Frontal cortex (tissue), 4 donors: ENCODE data around the gene ATP6V1C2. TPM values are rescaled to one million over a fixed set of nuclear protein-coding genes. Genes with fewer than 3 reads are reported as not detected.
"Not testable (repeated sequence)": the region's sequence is repeated elsewhere in the genome, so short reads cannot be mapped to it uniquely, and the experiment has no call there.

Experiments
- DNase-seq, 2 donors: peaks; one replicate each; pipeline ENCODE4 v3.0.0; 2012; ENCODE audit warnings: low spot score in 2 of 2
- FAIRE-seq: peaks from 2 replicates; lab custom pipeline; 2012; peaks lifted over from hg19 to GRCh38; lab: Jason Lieb, UNC
- total RNA-seq: library from RNA; depleted of rRNA; stranded (reverse); fragments of >200 nt; gene quantifications from one replicate; pipeline ENCODE4 v1.2.3, GENCODE V29; 2014
- donor health status: control.
- donor health status: control.
- donor health status: control.

Gene ATP6V1C2
- total RNA-seq, 1 donor from 2014 or later: 1.2 TPM

- DNase-seq, FAIRE-seq: not testable (repeated sequence)
These were observed 59.4 kb downstream of the ATP6V1C2 start for GRCh38 chr2:10780821-10781220.

DNA sequence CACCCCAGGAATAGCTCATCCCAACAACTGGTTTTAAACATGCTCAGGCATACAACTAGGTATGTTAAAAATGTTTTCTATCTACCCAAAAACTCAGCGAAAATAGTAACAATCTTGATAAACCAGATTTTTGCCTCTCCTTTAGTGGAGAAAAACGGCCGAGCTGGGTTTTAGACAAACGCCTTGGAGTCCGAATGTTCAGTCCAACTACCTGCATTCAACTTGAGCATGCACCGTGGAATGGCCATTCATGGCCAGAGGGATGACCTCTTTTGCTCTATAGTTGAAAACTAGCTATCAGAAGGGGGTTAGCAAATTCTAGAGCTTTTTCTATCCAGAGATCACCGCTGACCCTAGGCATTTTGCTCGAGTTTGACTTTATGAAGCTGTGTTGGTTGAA, 60.3 kb downstream of the ATP6V1C2 start:
- DNase-seq: no peak
- no peak for FAIRE-seq

DNA sequence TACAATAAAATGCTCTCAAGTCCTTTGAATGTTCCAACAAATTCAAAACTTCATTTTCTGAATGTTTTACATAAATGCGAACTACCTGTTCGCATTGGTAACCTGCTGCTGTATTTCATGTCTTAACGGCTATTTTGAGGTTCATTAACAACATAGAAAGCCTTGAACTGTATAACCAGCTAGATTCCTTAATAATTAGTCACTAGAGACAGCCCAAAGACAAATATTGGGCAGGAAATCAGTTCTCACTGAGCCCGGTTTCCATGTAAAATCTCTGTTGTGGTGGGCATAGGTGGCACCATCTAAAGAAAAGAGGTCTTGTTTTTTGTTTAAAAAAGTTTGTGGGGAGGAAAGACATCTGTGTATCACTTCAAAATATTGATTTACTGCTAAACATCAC, 62.0 kb downstream of the ATP6V1C2 start:
- FAIRE-seq: no peak

DNA sequence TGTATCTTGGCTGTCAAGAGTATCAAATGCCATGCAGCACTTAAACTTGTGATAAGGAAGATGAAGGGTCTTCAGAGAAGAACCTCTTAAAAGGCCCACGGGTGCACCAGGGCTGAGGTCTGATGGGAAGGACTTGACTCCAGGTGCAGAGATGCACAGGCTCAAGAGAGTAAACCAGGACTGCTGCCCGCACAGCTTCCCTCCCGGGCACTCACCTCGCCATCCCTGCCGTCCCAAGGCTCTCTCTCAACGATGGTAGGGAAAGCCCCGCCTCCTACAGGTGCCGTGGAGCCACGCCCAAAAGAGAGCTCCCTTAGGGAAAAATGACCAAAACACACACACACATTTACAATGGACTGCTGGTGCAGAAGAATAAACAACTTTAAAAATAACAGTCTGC, 63.3 kb downstream of the ATP6V1C2 start:
- no peak for DNase-seq
- FAIRE-seq: no peak

More for the DNA sequence above, 62.0 kb downstream of the ATP6V1C2 start:
- DNase-seq: no peak

- DNase-seq (no peak), FAIRE-seq (no peak)
These were observed 63.8 kb downstream of the ATP6V1C2 start for GRCh38 chr2:10785260-10785659.

DNA sequence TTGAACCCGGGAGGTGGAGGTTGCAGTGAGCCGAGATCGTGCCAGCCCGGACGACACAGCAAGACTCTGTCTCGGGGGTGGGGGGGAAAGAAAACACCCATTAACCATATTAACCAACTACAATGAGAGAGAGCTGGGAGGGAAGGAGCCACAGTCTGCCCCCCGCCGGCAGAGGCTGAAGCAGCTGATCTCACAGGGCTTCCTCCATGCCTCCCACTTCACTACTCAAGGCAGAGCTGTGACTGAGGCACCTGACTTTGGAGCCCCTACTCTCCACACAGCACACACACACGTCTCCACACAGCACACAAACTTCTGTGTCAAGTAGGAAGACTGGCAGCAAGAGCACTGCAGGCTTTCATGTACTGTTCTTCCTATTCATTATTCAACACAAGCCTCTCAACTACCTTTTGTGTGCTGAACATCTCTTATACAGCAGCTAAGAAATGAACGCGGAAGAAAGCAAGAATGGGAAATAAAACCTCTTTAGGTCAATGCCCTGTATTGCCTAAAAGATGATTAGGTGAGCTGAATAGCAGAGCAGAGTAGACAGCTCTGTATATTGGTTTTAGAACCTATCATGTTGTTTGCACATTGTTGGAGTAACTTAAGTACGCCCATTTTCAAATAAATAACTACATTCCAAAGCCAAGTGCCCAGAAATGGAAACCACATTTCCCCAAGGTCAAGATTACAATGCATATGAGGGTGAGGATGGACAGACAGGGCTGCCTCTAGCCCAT, 65.0 kb downstream of the ATP6V1C2 start:
- DNase-seq: no peak
- FAIRE-seq: no peak

DNA sequence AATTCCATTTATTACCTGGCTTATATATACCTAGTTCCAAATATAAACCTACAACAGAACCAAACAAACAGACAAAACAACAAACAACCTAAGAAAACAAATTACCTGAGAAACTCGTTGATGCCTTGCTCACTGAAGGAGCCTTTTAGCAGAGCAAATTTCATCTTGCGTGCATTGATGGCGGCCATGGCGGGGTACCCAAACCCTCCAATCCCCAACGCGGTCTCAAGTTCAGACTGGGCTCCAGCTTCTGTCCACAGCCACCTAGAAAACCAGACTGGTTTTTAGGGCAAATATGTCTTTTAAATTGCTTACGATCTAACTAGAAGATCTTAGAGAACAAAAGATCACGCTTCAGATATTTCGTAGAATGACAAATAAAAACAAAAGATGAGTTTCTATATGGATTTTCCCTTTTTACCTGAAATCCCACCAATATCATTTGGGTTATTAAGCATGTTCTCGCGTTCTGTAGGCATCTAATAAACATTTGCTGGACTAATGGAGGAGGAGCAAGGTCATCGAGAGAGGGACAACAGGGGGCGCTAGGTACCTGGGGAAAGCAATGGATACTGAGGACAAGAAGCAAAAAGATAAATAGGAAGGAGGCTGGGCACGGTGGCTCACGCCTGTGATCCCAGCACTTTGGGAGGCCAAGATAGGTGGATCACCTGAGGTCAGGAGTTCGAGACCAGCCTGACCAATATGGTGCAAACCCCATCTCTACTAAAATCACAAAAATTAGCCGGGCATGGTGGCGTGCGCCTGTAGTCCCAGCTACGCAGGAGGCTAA, 65.9 kb downstream of the ATP6V1C2 start:
- FAIRE-seq (no peak), DNase-seq (no peak)

DNA sequence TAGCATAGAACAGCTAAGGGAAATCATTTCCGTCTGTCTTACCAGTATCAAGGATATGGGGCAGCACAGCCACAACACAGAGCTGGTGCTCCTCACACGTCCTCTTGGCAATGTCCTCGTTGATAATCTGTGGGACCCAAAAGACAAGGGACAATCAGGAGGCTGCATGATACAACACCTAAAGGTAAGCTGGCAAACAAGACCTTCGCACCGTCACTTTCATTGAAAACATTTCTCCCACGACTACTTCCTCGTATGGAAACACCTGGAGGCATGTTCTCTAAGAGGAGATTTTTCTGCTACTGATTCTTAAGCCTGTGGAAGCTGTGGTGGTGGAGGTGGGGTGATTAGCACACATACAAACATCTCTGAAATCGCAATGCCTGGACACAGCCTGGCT, 67.4 kb downstream of the ATP6V1C2 start:
- no peak for DNase-seq
- FAIRE-seq: no peak

- DNase-seq (no peak), FAIRE-seq (no peak)
These were observed 69.0 kb downstream of the ATP6V1C2 start for GRCh38 chr2:10790228-10790973.

- FAIRE-seq (no peak), DNase-seq (no peak)
These were observed 70.7 kb downstream of the ATP6V1C2 start for GRCh38 chr2:10792001-10792634.

DNA sequence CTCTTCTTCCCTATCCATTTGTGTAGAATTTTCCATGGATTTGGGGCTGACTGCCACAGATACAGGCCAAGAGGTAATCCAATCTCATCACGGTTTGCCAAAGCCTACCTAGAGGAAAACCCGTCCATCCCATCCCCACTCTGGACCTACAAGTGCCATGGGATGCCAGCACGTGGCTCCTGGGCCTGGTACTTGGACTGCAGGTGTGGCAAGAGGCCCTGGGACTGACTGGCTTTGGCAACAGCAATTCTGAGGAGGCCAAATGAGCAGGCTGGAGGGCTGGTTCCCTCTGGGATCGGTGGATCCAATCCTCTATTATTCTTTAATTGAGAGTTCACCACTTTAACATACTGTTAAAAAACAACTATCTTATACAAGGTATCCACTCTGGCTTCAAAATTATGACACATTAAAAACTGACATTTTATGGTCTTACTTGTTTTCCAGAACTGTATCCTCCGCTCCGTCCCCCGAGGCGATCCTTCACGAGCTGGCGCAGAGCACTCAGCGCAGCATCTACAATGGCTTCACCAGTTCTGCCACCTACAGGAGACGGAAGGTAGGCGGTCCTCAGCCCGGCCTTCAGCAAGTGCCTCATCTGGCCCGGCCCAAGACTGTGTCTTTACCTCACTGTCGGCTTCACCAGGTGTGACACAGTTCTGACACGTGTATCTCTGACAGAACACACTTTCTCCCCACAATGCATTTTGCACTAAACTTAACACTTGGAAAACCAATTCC, 71.4 kb downstream of the ATP6V1C2 start:
- DNase-seq: no peak
- FAIRE-seq: no peak

- DNase-seq (no peak), FAIRE-seq (no peak)
These were observed 72.4 kb downstream of the ATP6V1C2 start for GRCh38 chr2:10793816-10794215.

- FAIRE-seq (no peak), DNase-seq (no peak)
These were observed 73.4 kb downstream of the ATP6V1C2 start for GRCh38 chr2:10794876-10795275.

DNA sequence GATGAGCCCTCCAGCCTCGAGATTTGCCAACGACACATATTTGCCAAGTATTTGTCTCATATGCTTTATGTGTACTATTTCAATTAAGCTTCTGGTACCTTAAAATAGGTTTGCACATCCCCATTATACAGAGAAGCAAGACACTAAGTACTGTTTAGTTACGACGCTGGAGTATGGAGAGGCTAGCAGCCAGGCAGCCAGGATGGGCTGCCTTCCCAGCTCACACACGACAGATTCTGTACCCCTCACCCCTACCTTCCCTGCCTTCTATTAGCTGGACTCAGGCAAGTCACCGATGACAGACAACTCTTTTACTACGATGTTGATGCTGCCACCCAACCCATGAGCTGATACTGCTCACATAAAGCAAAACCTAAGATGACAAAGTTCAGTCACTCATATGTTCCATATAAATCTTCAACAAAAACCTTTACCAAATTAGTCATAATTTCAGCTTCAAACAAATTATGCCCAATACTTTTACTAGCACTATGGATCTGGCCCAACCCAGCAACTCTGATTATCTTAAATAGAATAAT, 74.1 kb downstream of the ATP6V1C2 start:
- no peak for FAIRE-seq
- no peak for DNase-seq

GRCh38 chr2:10796703-10797102, 75.3 kb downstream of the ATP6V1C2 start:
- FAIRE-seq (no peak), DNase-seq (no peak)

- FAIRE-seq: no peak
- DNase-seq: no peak
These were observed 77.4 kb downstream of the ATP6V1C2 start for GRCh38 chr2:10798783-10799182.

DNA sequence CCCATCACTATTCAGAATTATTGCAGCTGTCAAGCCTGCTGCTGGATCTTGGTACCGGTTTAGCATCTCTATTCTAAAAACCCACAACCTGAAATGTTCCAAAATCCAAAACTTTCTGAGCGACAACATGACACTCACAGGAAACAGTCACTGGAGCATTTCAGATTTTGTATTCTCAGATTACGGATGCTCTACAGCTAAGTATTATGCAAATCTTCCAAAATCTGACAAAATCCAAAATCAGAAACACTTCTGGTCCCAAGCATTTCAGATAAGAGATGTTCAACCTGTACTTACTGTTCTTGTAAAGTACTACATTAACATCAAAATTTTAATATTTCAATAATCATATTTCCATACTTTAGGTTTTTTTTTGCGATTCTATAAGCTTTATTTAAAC, 78.7 kb downstream of the ATP6V1C2 start:
- FAIRE-seq: no peak
- no peak for DNase-seq

- DNase-seq (no peak), FAIRE-seq (no peak)
These were observed 81.2 kb downstream of the ATP6V1C2 start for GRCh38 chr2:10802657-10803056.

DNA sequence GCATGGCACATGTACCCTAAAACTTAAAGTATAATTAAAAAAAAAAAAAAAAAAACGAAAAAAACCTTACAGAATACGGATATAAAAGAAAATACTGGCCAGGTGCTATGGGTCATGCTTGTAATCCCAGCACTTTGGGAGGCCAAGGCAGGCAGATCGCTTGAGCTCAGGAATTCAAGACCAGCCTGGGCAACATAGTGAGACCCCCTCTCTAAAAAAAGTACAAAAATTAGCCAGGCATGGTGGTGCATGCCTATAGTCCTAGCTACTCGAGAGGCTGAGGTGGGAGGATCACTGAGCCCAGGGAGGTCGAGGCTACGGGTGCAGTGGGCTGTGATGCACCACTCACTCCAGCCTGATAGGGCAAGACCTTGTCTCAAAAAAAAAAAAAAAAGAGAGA, 84.6 kb downstream of the ATP6V1C2 start:
- FAIRE-seq: not testable (repeated sequence)

More for the DNA sequence above, 84.6 kb downstream of the ATP6V1C2 start:
- DNase-seq: not testable (repeated sequence)
